NCI-H69 (cell line): ENCODE results near the gene BCKDHA.
A peak's percentile ranks its signal among the peaks of the same experiment; 100 is the strongest.
"Not testable (repeated sequence)": the region's sequence is repeated elsewhere in the genome, so short reads cannot be mapped to it uniquely, and the experiment has no call there.

Source experiments
- DNase-seq: peaks from one replicate; lab custom pipeline; 2025; lab: John Stamatoyannopoulos, UW

BCKDHA gene

DNA sequence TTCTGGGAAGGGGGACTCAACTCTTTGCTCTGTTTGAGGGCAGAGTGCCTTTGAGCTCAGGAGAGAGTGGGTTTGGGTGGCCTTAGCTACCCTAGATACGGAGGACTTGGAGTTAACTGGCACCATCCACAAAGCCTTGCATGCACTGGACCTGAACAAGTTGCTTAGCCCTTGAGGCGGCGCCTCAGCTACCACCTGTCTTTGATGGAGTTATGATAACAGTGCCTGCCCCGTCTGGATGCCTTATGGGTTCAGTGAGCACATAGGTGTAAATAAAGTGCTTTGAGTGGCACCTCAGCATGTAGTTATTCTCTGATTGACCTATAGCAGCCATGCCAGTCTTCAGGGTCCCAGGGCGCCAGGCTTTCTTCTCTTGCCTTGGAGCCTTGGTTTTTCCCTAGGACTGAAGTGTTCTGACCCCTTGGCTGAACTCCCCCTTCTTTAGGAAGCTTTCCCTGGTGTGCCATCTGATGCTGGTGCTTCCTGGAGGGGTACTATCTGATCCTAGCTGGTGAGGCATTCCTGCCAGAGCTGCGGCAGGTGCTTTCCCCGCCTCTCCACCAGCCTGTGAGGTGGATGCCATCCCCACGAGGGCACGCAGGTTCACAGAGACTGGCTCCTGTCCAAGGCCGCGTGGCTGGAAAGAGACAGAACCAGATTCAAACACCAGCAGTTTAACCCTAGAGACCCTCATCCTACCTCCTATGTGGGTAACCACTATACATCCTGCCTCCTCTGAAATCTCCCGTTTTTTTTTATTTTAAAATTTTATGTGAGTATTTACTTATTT is 5.8 kb downstream of the BCKDHA start:
- DNase-seq = peak; percentile 15

- no peak for DNase-seq
These were observed 8.2 kb downstream of the BCKDHA start for GRCh38 chr19:41405776-41406175.

- no peak for DNase-seq
These were observed 9.7 kb downstream of the BCKDHA start for GRCh38 chr19:41407271-41407670.

GRCh38 chr19:41408256-41408655 is 10.6 kb downstream of the BCKDHA start:
- DNase-seq = peak; percentile 37

DNA sequence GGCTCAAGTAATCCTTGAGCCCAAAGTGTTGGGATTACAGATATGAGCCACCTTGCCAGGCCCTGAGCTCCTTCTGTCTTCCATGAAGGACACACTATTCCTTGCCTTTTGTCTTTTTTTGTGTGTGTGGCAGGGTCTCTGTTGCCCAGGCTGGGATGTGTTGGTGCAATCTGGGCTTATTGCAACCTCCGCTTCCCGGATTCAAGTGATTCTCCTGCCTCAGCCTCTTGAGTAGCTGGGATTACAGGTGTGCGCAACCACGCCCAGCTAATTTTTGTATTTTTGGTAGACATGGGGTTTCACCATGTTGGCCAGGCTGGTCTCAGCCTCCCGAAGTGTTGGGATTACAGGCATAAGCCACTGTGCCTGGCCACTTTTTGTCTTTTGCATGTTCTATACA is 11.2 kb downstream of the BCKDHA start:
- not testable (repeated sequence) for DNase-seq

- DNase-seq = peak; percentile 58
These were observed 11.7 kb downstream of the BCKDHA start for GRCh38 chr19:41409288-41409687.

GRCh38 chr19:41410336-41411054 is 12.9 kb downstream of the BCKDHA start:
- DNase-seq = no peak

DNA sequence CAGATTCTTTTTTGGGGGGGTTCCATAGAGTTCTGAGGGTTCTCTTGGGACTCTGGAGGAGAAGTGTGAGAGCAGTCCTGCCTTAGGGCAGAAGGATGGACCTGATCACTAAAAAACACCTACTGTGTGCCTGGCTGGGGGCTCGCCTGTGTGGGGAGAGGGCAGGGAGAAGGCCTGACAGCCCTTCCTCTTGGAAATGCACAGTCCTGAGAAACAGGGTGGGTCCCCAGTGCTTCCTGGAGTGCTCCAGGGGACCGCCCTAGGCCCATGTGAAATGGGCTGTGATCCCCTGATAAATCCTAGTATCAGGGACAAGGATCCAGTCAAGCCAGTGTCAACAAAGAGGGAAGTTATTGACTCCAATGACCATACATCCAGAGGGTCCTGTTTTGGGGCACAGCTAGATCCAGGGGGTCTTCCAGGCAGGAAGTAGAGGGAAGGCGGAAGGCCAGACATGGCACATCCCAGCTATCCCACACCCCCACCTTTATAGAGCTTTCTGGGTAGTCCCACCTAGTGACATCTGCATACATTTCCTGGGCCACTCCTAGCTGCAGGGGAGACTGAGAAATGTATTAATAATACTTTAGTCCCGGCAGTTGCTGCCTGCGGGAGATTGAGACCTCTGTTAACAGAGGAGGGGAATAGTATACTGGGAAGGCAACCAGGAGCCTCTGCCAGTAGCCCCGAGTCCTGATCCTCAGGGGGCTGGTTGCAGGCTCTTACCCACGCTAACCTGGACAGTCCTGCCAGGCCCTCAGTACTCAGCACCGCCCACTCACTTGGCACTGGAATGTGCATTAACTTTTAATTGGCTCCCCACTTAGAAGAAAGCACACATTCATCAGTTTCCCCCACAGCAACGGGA is 13.7 kb downstream of the BCKDHA start:
- no peak for DNase-seq

DNA sequence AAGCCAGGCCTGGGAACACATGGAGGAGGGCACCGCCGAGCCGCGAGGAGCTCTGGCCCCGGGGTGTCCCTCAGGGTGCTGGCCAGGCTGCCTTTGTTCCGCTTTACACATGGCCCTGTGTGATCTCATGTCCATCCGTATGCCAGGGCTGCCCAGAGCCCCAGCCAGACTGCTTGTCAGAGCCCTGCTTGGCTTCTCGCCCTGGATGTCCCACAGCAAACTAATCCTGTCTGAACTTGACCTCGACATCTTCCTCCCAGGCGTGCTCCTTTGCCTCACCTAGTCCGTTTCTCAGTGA is 14.3 kb downstream of the BCKDHA start:
- DNase-seq = no peak

DNA sequence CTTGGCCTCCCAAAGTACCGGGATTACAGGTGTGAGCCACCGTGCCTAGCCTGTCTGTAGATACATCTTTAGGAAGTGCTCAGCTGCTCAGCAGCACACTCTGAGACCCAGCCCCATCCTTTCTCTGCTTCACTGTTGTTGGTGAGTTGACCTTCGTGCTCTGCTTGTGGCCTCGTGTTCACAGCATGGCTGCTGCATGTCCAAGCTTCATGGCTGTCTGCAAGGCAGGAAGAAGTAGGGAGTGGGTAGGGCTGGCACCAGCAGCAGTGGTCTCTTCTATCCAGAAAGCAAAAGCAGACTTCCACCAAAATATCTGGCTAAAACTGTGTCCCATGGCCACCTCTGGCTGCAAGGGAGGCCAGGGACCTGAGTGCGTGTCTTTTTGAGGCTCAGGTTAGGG is 15.3 kb downstream of the BCKDHA start:
- DNase-seq = no peak

- no peak for DNase-seq
These were observed 16.3 kb downstream of the BCKDHA start for GRCh38 chr19:41413947-41414346.

GRCh38 chr19:41414461-41414860 is 16.8 kb downstream of the BCKDHA start:
- no peak for DNase-seq

- DNase-seq = peak; percentile 65
These were observed 17.5 kb downstream of the BCKDHA start for GRCh38 chr19:41415154-41415571.

DNA sequence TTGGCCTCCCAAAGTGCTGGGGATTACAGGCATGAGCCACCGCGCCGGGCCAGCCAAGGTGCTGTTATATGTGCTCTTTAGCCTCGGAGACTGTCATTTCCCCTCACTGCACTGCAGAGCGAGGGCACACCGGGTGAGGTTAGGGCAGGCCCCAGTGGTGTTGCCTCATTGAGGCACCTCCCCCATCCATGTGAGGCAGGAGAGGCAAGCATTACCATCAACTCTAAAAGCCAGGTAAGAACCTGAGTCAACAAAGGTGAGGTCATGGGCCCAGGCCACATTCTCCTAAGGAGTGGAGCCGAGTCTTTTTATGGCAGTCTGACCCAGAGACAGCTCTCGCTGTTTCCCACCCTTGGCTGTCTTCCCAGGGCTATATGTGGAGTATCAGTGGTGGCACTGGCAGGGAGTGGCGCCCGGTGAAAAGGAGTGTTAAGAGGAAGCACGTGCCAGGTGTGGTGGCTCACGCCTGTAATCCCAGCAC is 18.6 kb downstream of the BCKDHA start:
- DNase-seq = no peak

DNA sequence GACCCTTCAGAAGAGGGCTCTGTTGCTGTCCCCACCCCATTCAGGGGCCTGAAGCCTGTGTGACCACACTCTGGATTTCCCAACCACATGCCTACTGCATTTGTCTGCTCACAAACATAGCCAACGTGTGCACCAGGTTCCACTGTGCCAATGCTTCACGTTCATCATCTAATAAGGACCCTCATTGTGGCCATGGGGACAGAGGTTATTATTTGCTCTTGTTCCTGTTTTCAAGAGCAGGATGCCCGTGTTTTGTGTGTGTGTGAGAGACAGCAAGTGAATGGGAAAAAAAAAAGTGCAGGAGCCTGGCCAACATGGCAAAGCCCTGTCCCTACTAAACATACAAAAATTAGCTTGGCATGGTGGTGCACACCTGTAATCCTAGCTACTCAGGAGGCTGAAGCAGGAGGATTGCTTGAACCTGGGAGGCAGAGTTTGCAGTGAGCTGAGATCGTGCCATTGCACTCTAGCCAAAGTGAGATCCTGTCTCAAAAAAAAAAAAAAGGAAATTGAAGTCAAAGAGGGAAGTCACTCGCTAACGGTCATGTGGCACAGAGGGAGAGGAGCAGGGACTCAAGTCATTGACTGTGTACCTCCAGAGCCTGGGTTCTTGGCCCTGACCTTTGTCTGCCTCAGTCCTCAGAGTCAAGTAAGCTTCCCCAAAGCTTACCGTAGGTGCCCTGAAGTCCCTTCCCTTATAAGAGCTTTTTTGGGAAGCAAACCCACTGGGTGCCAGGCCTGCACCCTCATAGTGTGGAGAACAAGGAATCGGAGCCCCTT is 22.7 kb downstream of the BCKDHA start:
- no peak for DNase-seq

DNA sequence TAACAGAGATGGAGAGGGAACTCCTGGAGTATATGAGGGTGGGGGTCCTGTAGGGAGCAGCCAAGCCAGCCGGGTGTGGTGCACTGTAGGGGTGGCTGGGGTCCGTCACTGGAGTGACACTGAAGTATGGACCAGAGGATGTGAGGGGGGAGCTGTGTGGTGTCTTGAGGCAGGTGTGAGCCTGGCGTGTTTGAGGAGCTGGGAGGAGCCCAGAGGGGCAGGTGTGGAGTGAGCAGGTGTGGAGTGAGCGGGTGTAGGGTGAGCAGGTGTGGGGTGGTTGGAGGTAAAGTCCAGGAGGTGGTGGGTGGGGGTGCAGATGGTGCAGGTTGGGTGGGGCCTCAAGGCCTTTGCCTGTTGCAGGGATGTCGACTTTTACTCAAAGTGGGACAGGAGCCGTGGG is 23.7 kb downstream of the BCKDHA start:
- peak; percentile 73 for DNase-seq

DNA sequence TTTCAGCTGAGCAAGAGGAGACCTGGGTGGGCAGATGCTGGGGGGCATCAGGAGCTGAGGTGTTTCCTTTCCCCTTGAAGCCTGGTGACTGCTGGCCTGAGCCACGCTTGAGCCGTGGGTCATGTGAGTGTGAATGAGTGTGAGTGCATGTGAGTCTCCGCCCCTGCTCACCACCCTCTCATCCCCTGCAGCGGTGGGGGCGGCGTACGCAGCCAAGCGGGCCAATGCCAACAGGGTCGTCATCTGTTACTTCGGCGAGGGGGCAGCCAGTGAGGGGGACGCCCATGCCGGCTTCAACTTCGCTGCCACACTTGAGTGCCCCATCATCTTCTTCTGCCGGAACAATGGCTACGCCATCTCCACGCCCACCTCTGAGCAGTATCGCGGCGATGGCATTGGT is 24.4 kb downstream of the BCKDHA start:
- DNase-seq = no peak

- no peak for DNase-seq
These were observed 24.8 kb downstream of the BCKDHA start for GRCh38 chr19:41422456-41422855.

GRCh38 chr19:41422955-41423354 is 25.3 kb downstream of the BCKDHA start:
- no peak for DNase-seq

GRCh38 chr19:41424335-41425173 is 26.9 kb downstream of the BCKDHA start:
- no peak for DNase-seq
